Esophagus squamous epithelium (tissue), 5 donors: ENCODE measurements around the gene SUPT20HL1. TPM values are rescaled to one million over a fixed set of nuclear protein-coding genes. Genes with fewer than 3 reads are reported as not detected.

Experiments used
- DNase-seq: peaks from one replicate; lab custom pipeline; 2025; lab: John Stamatoyannopoulos, UW
- H3K27ac ChIP-seq, 4 donors: fragments of 200-600 bp; sonication (generic); one replicate each; pipeline ENCODE4 v1.5.1; 2016 to 2019; ENCODE audit warnings: mild to moderate bottlenecking in 1 of 4
- H3K27me3 ChIP-seq, 4 donors: fragments of 200-600 bp; sonication (generic); 1 replicate in 3 of 4; 2 replicates in 1 of 4; pipeline versions ENCODE4 v1.5.1 to v1.6.0; 2017 to 2021; ENCODE audit warnings: antibody characterized with exemption in 1 of 4
- H3K36me3 ChIP-seq, 3 donors: fragments of 200-600 bp; sonication (generic); one replicate each; pipeline ENCODE4 v1.5.1; 2016 to 2019
- H3K4me1 ChIP-seq, 3 donors: fragments of 200-600 bp; sonication (generic); one replicate each; pipeline ENCODE4 v1.5.1; 2017 to 2019
- H3K4me3 ChIP-seq, 4 donors: fragments of 200-600 bp; sonication (generic); 1 replicate in 3 of 4; 2 replicates in 1 of 4; pipeline ENCODE4 v1.5.1; 2016 to 2019; ENCODE audit warnings: mild to moderate bottlenecking in 2 of 4, moderate library complexity in 1 of 4
- H3K9me3 ChIP-seq, 3 donors: fragments of 200-600 bp; sonication (generic); one replicate each; pipeline ENCODE4 v1.5.1; 2016 to 2019
- CTCF ChIP-seq, 6 experiments: fragments of 450-650 bp in 4 of 6; fragments of 200-600 bp in 2 of 6; sonication (generic) in 2 of 6; IDR thresholded peaks; one replicate each; pipeline ENCODE4 v1.5.1; 2016 to 2019; ENCODE audit warnings: antibody characterized with exemption in 6 of 6, mild to moderate bottlenecking in 4 of 6, moderate library complexity in 4 of 6
- POLR2A ChIP-seq, 4 donors: fragments of 450-650 bp; IDR thresholded peaks; one replicate each; pipeline ENCODE4 v1.6.1; 2017; ENCODE audit warnings: antibody characterized with exemption in 4 of 4, mild to moderate bottlenecking in 4 of 4, moderate library complexity in 3 of 4
- WGBS, 2 donors: methylation state at CpG; one replicate each; pipeline ENCODE4 v1.1.5; 2018; 5-methylcytosine and 5-hydroxymethylcytosine counted together
- intact Hi-C: fragments of 100-400 bp; cut with DNase I; formaldehyde crosslinking; loops from one replicate; pipeline ENCODE4 v1.15.0; 2022
- total RNA-seq, 4 donors: library from RNA; depleted of rRNA; stranded (reverse); fragments of >200 nt; gene quantifications; one replicate each; pipeline ENCODE4 v1.1.0, GENCODE V29; 2016
- donor health status: DM: yes; HTN: yes; CAD: no.

SUPT20HL1 gene
- total RNA-seq, 4 donors from 2014 or later, result not detected

DNA sequence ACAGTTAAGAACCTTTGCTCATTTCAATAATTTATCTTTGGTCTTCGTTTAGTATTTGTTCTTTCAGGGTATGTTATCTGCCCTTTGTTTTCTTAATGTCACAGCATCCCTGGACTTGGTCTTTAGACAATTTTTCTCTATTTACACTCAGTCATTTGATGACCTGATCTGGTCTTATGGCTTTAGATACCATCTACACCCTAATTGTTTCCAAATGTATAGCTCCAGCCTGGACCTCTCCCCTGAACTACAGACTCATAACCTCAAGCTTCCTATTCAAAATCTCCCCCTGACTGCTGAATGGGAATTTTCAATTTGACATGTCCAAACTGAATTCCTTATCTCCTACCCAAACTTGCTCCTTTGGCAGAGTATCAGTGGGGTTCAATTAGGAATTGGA is 42.9 kb upstream of the SUPT20HL1 start:
- Histone ChIP-seq H3K4me3 (no peak overlapping the region), H3K4me1 (no peaks in the 10 kb centered on the region), H3K36me3 (no peaks in the 10 kb centered on the region), H3K27ac (no peak overlapping the region), H3K27me3 (no peaks in the 10 kb centered on the region), H3K9me3 (no peaks in the 10 kb centered on the region)
- DNase-seq, result no peak
- 28 to 29% methylated on average over 1 of the region's 1 CpG for WGBS, 2 donors
- intact Hi-C loops, result no loop called here
- no peak for TF ChIP-seq CTCF (IDR thresholded peaks at IDR 0.05)
- no peak for TF ChIP-seq POLR2A (IDR thresholded peaks at IDR 0.05)

- H3K4me3 ChIP-seq, result no peak overlapping the region
- H3K9me3 ChIP-seq, result no peaks in the 10 kb centered on the region
- no peak for DNase-seq
- intact Hi-C loops, result no loop called here
- no peaks in the 10 kb centered on the region for H3K4me1 ChIP-seq
- H3K27me3 ChIP-seq, result no peaks in the 10 kb centered on the region
- no peaks in the 10 kb centered on the region for H3K36me3 ChIP-seq
- no peak overlapping the region for H3K27ac ChIP-seq
- no peak for TF ChIP-seq CTCF (IDR thresholded peaks at IDR 0.05)
- no peak for TF ChIP-seq POLR2A (IDR thresholded peaks at IDR 0.05)
- WGBS, 2 donors, result 47% methylated on average over 3 of the region's 4 CpGs; no CpG with 5 or more reads in 1 of the 2 donors
Measured at GRCh38 chrX:24321741-24322395, 38.6 kb upstream of the SUPT20HL1 start.

DNA sequence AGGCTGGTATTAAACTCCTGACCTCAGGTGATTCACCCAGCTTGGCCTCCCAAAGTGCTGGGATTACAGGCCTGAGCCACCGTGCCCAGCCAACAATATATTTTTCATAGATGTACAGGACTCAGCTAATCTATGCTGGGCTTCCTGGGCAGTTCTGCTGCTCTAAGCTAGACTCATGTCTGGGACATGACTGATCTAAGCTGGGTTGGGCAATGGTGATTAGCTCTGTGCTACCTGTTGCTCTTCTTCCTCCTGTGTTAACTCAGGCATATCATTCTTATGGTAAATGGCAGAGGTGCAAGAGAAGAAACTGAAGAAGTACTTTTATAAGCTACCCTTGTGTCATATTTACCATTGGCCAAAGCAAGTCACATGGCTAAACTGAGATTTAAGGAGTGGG is 35.2 kb upstream of the SUPT20HL1 start:
- H3K9me3 ChIP-seq, result no peaks in the 10 kb centered on the region
- H3K4me3 ChIP-seq, result no peak overlapping the region
- H3K27ac ChIP-seq, result no peak overlapping the region
- 33 to 83% methylated on average over 1 of the region's 1 CpG for WGBS, 2 donors
- H3K4me1 ChIP-seq, result no peaks in the 10 kb centered on the region
- H3K27me3 ChIP-seq, result no peaks in the 10 kb centered on the region
- no peak for TF ChIP-seq POLR2A (IDR thresholded peaks at IDR 0.05)
- TF ChIP-seq CTCF (IDR thresholded peaks at IDR 0.05), result no peak
- intact Hi-C loops, result no loop called here
- no peaks in the 10 kb centered on the region for H3K36me3 ChIP-seq
- no peak for DNase-seq

GRCh38 chrX:24332878-24333277 is 27.6 kb upstream of the SUPT20HL1 start:
- Histone ChIP-seq H3K27ac (no peak overlapping the region), H3K4me3 (no peak overlapping the region), H3K27me3 (no peaks in the 10 kb centered on the region), H3K4me1 (no peaks in the 10 kb centered on the region), H3K36me3 (no peaks in the 10 kb centered on the region), H3K9me3 (no peaks in the 10 kb centered on the region)
- DNase-seq, result no peak
- WGBS, 2 donors, result 64 to 65% methylated on average over 4 of the region's 4 CpGs
- intact Hi-C loops, result no loop called here
- TF ChIP-seq POLR2A (IDR thresholded peaks at IDR 0.05) (no peak), CTCF (IDR thresholded peaks at IDR 0.05) (no peak)

- Histone ChIP-seq H3K9me3 (no peaks in the 10 kb centered on the region), H3K36me3 (no peaks in the 10 kb centered on the region), H3K4me3 (no peak overlapping the region), H3K27ac (no peak overlapping the region), H3K27me3 (no peaks in the 10 kb centered on the region), H3K4me1 (no peaks in the 10 kb centered on the region)
- WGBS, 2 donors, result 40 to 75% methylated on average over 1 of the region's 1 CpG
- intact Hi-C loops, result no loop called here
- no peak for DNase-seq
- no peak for TF ChIP-seq POLR2A (IDR thresholded peaks at IDR 0.05)
- TF ChIP-seq CTCF (IDR thresholded peaks at IDR 0.05), result no peak
Measured at GRCh38 chrX:24333371-24333770, 27.1 kb upstream of the SUPT20HL1 start.
